ENCODE results near the gene TMEM115.

GRCh38 chr3:50395070-50395860, 35.9 kb upstream of the TMEM115 start:
- TF ChIP-seq, protein P1, sequence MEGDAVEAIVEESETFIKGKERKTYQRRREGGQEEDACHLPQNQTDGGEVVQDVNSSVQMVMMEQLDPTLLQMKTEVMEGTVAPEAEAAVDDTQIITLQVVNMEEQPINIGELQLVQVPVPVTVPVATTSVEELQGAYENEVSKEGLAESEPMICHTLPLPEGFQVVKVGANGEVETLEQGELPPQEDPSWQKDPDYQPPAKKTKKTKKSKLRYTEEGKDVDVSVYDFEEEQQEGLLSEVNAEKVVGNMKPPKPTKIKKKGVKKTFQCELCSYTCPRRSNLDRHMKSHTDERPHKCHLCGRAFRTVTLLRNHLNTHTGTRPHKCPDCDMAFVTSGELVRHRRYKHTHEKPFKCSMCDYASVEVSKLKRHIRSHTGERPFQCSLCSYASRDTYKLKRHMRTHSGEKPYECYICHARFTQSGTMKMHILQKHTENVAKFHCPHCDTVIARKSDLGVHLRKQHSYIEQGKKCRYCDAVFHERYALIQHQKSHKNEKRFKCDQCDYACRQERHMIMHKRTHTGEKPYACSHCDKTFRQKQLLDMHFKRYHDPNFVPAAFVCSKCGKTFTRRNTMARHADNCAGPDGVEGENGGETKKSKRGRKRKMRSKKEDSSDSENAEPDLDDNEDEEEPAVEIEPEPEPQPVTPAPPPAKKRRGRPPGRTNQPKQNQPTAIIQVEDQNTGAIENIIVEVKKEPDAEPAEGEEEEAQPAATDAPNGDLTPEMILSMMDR (IDR thresholded peaks at IDR 0.05): no peak
- no peak for TF ChIP-seq POLR2A (IDR thresholded peaks at IDR 0.05)
